Prostate gland (tissue), 2 donors: ENCODE results near the gene ALK.

ENCODE experiments used
- POLR2A ChIP-seq: fragments of 450-650 bp; IDR thresholded peaks from one replicate; pipeline ENCODE4 v1.6.1; 2016; ENCODE audit warnings: antibody characterized with exemption, mild to moderate bottlenecking
- POLR2AphosphoS5 ChIP-seq: sonication (generic); formaldehyde crosslinking; IDR thresholded peaks from one replicate; pipeline ENCODE4 v1.6.1; 2017; ENCODE audit warnings: antibody characterized with exemption
- TF ChIP-seq, protein P1 (sequence below), 4 experiments: fragments of 200-600 bp in 2 of 4; fragments of 450-650 bp in 2 of 4; sonication (generic) in 2 of 4; IDR thresholded peaks; 1 replicate in 3 of 4; 2 replicates in 1 of 4; pipeline ENCODE4 v1.5.1; 2016 to 2019; ENCODE audit warnings: antibody characterized with exemption in 4 of 4, mild to moderate bottlenecking in 2 of 4, moderate library complexity in 2 of 4

DNA sequence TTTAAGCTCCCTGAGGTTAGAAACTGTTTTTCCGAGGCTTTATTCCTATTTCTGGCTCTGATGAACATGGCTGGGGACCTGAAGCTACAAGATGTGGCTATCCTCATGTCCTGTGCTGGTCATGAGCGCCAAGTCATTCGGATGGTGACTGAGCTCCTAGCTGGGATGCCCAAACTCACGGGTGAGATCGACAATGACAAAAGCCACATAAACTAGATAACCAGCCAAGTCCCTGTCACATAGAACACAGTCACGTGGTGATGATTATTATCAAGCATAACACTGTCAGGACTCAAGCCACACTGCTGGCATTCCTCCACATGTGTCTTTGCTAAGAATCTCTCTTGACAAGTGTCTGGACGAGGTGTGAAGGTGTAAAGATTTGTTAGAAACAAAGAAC, 531.2 kb downstream of the ALK start:
- TF ChIP-seq, protein P1, sequence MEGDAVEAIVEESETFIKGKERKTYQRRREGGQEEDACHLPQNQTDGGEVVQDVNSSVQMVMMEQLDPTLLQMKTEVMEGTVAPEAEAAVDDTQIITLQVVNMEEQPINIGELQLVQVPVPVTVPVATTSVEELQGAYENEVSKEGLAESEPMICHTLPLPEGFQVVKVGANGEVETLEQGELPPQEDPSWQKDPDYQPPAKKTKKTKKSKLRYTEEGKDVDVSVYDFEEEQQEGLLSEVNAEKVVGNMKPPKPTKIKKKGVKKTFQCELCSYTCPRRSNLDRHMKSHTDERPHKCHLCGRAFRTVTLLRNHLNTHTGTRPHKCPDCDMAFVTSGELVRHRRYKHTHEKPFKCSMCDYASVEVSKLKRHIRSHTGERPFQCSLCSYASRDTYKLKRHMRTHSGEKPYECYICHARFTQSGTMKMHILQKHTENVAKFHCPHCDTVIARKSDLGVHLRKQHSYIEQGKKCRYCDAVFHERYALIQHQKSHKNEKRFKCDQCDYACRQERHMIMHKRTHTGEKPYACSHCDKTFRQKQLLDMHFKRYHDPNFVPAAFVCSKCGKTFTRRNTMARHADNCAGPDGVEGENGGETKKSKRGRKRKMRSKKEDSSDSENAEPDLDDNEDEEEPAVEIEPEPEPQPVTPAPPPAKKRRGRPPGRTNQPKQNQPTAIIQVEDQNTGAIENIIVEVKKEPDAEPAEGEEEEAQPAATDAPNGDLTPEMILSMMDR (IDR thresholded peaks at IDR 0.05), result no peak
- no peak for TF ChIP-seq POLR2AphosphoS5
- TF ChIP-seq POLR2A, result no peak
